SK-N-SH (cell line): Measurements from ENCODE around the gene TNNT2. TPM values are rescaled to one million over a fixed set of nuclear protein-coding genes. Genes with fewer than 3 reads are reported as not detected.

ENCODE experiments used
- CTCF ChIA-PET: fragments of 300-600, 350-600 bp; formaldehyde crosslinking; extraction: SDS; loops from one replicate; lab custom pipeline; 2021; lab: Yijun Ruan, JAX
- POLR2A ChIA-PET: fragments of 350-600 bp; sonication (Branson Sonifier 250); formaldehyde crosslinking; extraction: SDS; loops from one replicate; lab custom pipeline; 2020; ENCODE audit warnings: antibody characterized with exemption, inconsistent platforms; lab: Yijun Ruan, JAX
- DNase-seq: peaks from one replicate; pipeline ENCODE4 v3.0.0; 2012
- H2AFZ ChIP-seq: fragments of 200-600 bp; sonication (generic); 2 replicates; pipeline ENCODE4 v1.8.1; 2016; ENCODE audit warnings: antibody characterized with exemption, mild to moderate bottlenecking, low read depth
- H3F3A ChIP-seq: fragments of 200-600 bp; sonication (generic); replicated peaks from 2 replicates; pipeline ENCODE3; 2016; ENCODE audit warnings: antibody characterized with exemption, mild to moderate bottlenecking; ENCODE audit not compliant: insufficient read depth
- H3K27ac ChIP-seq, 2 experiments: fragments of 200-500 bp in 1 of 2; fragments of 200-600 bp in 1 of 2; sonication (Bioruptor generic) in 1 of 2; sonication (generic), shearing (Covaris generic) in 1 of 2; 2 replicates each; pipeline versions ENCODE4 v1.5.1 to v1.6.1; 2014 to 2016; ENCODE audit warnings: low read depth in 2 of 2, inconsistent platforms in 1 of 2, low read length in 1 of 2, mild to moderate bottlenecking in 1 of 2, mixed read lengths in 1 of 2
- H3K27me3 ChIP-seq: fragments of 200-600 bp; sonication (generic), shearing (Covaris generic); 2 replicates; pipeline ENCODE4 v1.6.1; 2016; ENCODE audit warnings: mixed run types; ENCODE audit not compliant: insufficient read depth
- H3K36me3 ChIP-seq, 2 experiments: fragments of 200-500 bp in 1 of 2; fragments of 200-600 bp in 1 of 2; sonication (Bioruptor generic) in 1 of 2; sonication (generic) in 1 of 2; replicated peaks in 1 of 2; 2 replicates each; pipeline versions ENCODE3 to v1.5.1; 2014 to 2016; ENCODE audit warnings: low read length in 1 of 2, mild to moderate bottlenecking in 1 of 2; ENCODE audit not compliant: insufficient read depth in 2 of 2, control insufficient read depth in 1 of 2
- H3K4me1 ChIP-seq, 2 experiments: fragments of 200-500 bp in 1 of 2; fragments of 200-600 bp in 1 of 2; sonication (Bioruptor generic) in 1 of 2; sonication (generic), shearing (Covaris generic) in 1 of 2; 2 replicates each; pipeline versions ENCODE4 v1.5.1 to v1.6.1; 2014 to 2016; ENCODE audit warnings: low read depth in 1 of 2, low read length in 1 of 2, mixed run types in 1 of 2; ENCODE audit not compliant: insufficient read depth in 2 of 2, control insufficient read depth in 1 of 2
- H3K4me2 ChIP-seq: fragments of 200-600 bp; sonication (generic), shearing (Covaris generic); 2 replicates; pipeline ENCODE4 v1.6.1; 2017; ENCODE audit warnings: mixed run types
- H3K4me3 ChIP-seq, 2 experiments: fragments of 200-500 bp in 1 of 2; fragments of 200-600 bp in 1 of 2; sonication (Bioruptor generic) in 1 of 2; sonication (generic), shearing (Covaris generic) in 1 of 2; 2 replicates each; pipeline versions ENCODE4 v1.5.1 to v1.8.1; 2014 to 2016; ENCODE audit warnings: low read depth in 2 of 2, inconsistent platforms in 1 of 2, low read length in 1 of 2, mild to moderate bottlenecking in 1 of 2, mixed read lengths in 1 of 2, moderate library complexity in 1 of 2
- H3K79me2 ChIP-seq: fragments of 200-600 bp; sonication (generic); 2 replicates; pipeline ENCODE4 v1.8.1; 2017; ENCODE audit warnings: mild to moderate bottlenecking; ENCODE audit not compliant: insufficient read depth
- H3K9ac ChIP-seq: fragments of 200-600 bp; sonication (generic); 2 replicates; pipeline ENCODE4 v1.6.1; 2017; ENCODE audit warnings: mixed run types
- H3K9me2 ChIP-seq: fragments of 200-600 bp; sonication (generic); 2 replicates; pipeline ENCODE4 v1.6.1; 2017; ENCODE audit warnings: mixed run types
- H3K9me3 ChIP-seq: fragments of 200-600 bp; sonication (generic); 2 replicates; pipeline ENCODE4 v1.6.1; 2017; ENCODE audit warnings: mixed run types, mild to moderate bottlenecking, moderate library complexity
- H4K20me1 ChIP-seq: fragments of 200-600 bp; sonication (generic); 2 replicates; pipeline ENCODE4 v1.6.1; 2017; ENCODE audit warnings: mild to moderate bottlenecking, mixed run types; ENCODE audit not compliant: insufficient read depth
- CHD2 ChIP-seq: fragments of 150-350 bp; IDR thresholded peaks from 2 replicates; pipeline ENCODE4 v1.6.1; 2018; ENCODE audit warnings: low read length; ENCODE audit not compliant: partially characterized antibody
- CTCF ChIP-seq: fragments of 200-600 bp; sonication (generic); IDR thresholded peaks from 2 replicates; pipeline ENCODE4 v1.6.1; 2017; ENCODE audit warnings: antibody characterized with exemption, mild to moderate bottlenecking, moderate library complexity
- EP300 ChIP-seq, 2 experiments: IDR thresholded peaks; 2 replicates each; pipeline versions ENCODE4 v1.4.0 to v1.6.1; 2012; ENCODE audit warnings: borderline replicate concordance in 1 of 2, low read depth in 1 of 2, low read length in 1 of 2
- FOSL2 ChIP-seq: IDR thresholded peaks from 2 replicates; pipeline ENCODE4 v1.4.0; 2012; ENCODE audit warnings: low read depth, mild to moderate bottlenecking, moderate library complexity, borderline replicate concordance
- FOXM1 ChIP-seq: IDR thresholded peaks from 2 replicates; pipeline ENCODE4 v1.4.0; 2012; ENCODE audit warnings: low read depth, mild to moderate bottlenecking
- IRF3 ChIP-seq: fragments of 150-350 bp; IDR thresholded peaks from 2 replicates; pipeline ENCODE4 v1.6.1; 2016; ENCODE audit warnings: mild to moderate bottlenecking, low read depth, low read length
- NRF1 ChIP-seq: IDR thresholded peaks from 2 replicates; pipeline ENCODE4 v1.6.1; 2012; ENCODE audit warnings: low read depth, mild to moderate bottlenecking, low read length
- PBX3 ChIP-seq: IDR thresholded peaks from 2 replicates; pipeline ENCODE4; 2012
- POLR2AphosphoS5 ChIP-seq: IDR thresholded peaks from 2 replicates; pipeline ENCODE4 v1.6.1; 2012; ENCODE audit warnings: low read depth, low read length
- RAD21 ChIP-seq: IDR thresholded peaks from 2 replicates; pipeline ENCODE4 v1.6.1; 2012; ENCODE audit warnings: mild to moderate bottlenecking, low read length
- REST ChIP-seq: IDR thresholded peaks from 2 replicates; pipeline ENCODE4 v1.6.1; 2012; ENCODE audit warnings: mild to moderate bottlenecking, low read depth, low read length, moderate library complexity
- SIN3A ChIP-seq: IDR thresholded peaks from 2 replicates; pipeline ENCODE4 v1.6.1; 2012; ENCODE audit warnings: low read depth, mild to moderate bottlenecking, low read length, moderate library complexity, borderline replicate concordance
- SMC3 ChIP-seq: IDR thresholded peaks from 2 replicates; pipeline ENCODE4 v1.6.1; 2012; ENCODE audit warnings: low read depth, low read length, improper control_type of control experiment
- USF1 ChIP-seq: IDR thresholded peaks from 2 replicates; pipeline ENCODE4 v1.4.0; 2012; ENCODE audit warnings: low read depth, borderline replicate concordance
- YY1 ChIP-seq: IDR thresholded peaks from 2 replicates; pipeline ENCODE4 v1.4.0; 2012; ENCODE audit warnings: low read depth, mild to moderate bottlenecking
- WGBS: methylation state at CpG from one replicate; pipeline ENCODE4 v1.1.6; 2017; ENCODE audit warnings: low lambda C conversion rate; 5-methylcytosine and 5-hydroxymethylcytosine counted together
- polyA plus RNA-seq, 3 experiments: library from polyadenylated mRNA; depleted of rRNA; stranded (reverse); fragments of >200 nt; gene quantifications; 2 replicates each; pipeline ENCODE4 v1.2.3, GENCODE V29; 2012

TNNT2 gene
- polyA plus RNA-seq, 1 of the 3 experiments (the other 2 are of a cell fraction), result 0.33 TPM

GRCh38 chr1:201370500-201370899 is 7.0 kb downstream of the TNNT2 start:
- Histone ChIP-seq H3F3A (no peaks in the 10 kb centered on the region), H4K20me1 (no peaks in the 10 kb centered on the region), H3K9ac (no peak overlapping the region), H3K9me2 (no peaks in the 10 kb centered on the region), H3K4me3 (no peak overlapping the region), H3K79me2 (no peaks in the 10 kb centered on the region), H2AFZ (no peak overlapping the region), H3K9me3 (no peaks in the 10 kb centered on the region), H3K27ac (no peak overlapping the region), H3K36me3 (no peaks in the 10 kb centered on the region), H3K4me2 (no peak overlapping the region), H3K4me1 (peaks cover 0 to 20% of the 10 kb centered on the region in 2 experiments; a peak in 1 of 4 replicates), H3K27me3 (peaks cover 68% of the 10 kb centered on the region)
- no peak for TF ChIP-seq IRF3
- TF ChIP-seq SIN3A, result no peak
- TF ChIP-seq PBX3, result no peak
- no peak for TF ChIP-seq CTCF
- TF ChIP-seq NRF1, result no peak
- TF ChIP-seq POLR2AphosphoS5, result no peak
- no peak for TF ChIP-seq RAD21
- TF ChIP-seq SMC3, result no peak
- no peak for TF ChIP-seq USF1
- no peak for TF ChIP-seq FOSL2
- TF ChIP-seq YY1, result no peak
- no peak for TF ChIP-seq CHD2
- ChIA-PET POLR2A (no interaction called here), CTCF (interaction anchor here (1.1 to 3.5 kb wide), 2 partner anchors 9 to 143 kb away, joined by 3 to 25 read pairs; no protein-coding TSS in a partner anchor)
- DNase-seq, result no peak
- WGBS, result no CpG with 5 or more reads among the region's 3 CpGs

- ChIA-PET CTCF (interaction anchor here (0.7 to 17.5 kb wide), 4 partner anchors 10 to 118 kb away, joined by 3 to 329 read pairs (median 4); no protein-coding TSS in a partner anchor), POLR2A (no interaction called here)
- H3F3A ChIP-seq, result no peaks in the 10 kb centered on the region
- peaks cover 0 to 18% of the 10 kb centered on the region in 2 experiments; a peak in 1 of 4 replicates for H3K4me1 ChIP-seq
- no peaks in the 10 kb centered on the region for H3K79me2 ChIP-seq
- H3K27ac ChIP-seq, result no peak overlapping the region
- 70% methylated on average over 3 of the region's 6 CpGs for WGBS
- TF ChIP-seq REST (0 out of 2 replicates have a peak, but pooled peaks have one; percentile 54), FOXM1 (no peak), EP300 (IDR thresholded peaks at IDR 0.05; ENCODE audit: borderline replicate concordance in 1 of 2, low read depth in 1 of 2, low read length in 1 of 2) (no peak)
- DNase-seq, result no peak
- no peak overlapping the region for H3K9ac ChIP-seq
- no peaks in the 10 kb centered on the region for H3K9me3 ChIP-seq
- H3K36me3 ChIP-seq, result no peaks in the 10 kb centered on the region
- no peak overlapping the region for H3K4me3 ChIP-seq
- no peaks in the 10 kb centered on the region for H3K9me2 ChIP-seq
- H4K20me1 ChIP-seq, result no peaks in the 10 kb centered on the region
- peaks cover 60% of the 10 kb centered on the region for H3K27me3 ChIP-seq
- no peak overlapping the region for H3K4me2 ChIP-seq
- no peak overlapping the region for H2AFZ ChIP-seq
Observed at GRCh38 chr1:201369209-201369608, 8.3 kb downstream of the TNNT2 start.
